DOHH2 (cell line): ENCODE measurements around the gene SIAH2.

Source experiments
- H3F3A ChIP-seq: fragments of 200-600 bp; sonication (generic), shearing (Covaris generic); 2 replicates; pipeline ENCODE4 v1.6.0; 2016; ENCODE audit warnings: antibody characterized with exemption, mild to moderate bottlenecking; ENCODE audit not compliant: control insufficient read depth, insufficient read depth
- H3K27ac ChIP-seq: fragments of 200-600 bp; sonication (generic); 2 replicates; pipeline ENCODE4 v1.5.1; 2014; ENCODE audit warnings: low read depth, mild to moderate bottlenecking, low read length, moderate library complexity
- H3K27me3 ChIP-seq: fragments of 200-600 bp; sonication (generic); 2 replicates; pipeline ENCODE4 v1.6.1; 2014; ENCODE audit warnings: mild to moderate bottlenecking, low read length, mixed read lengths; ENCODE audit not compliant: control insufficient read depth
- H3K36me3 ChIP-seq: fragments of 200-600 bp; sonication (generic); 2 replicates; pipeline ENCODE4 v1.6.1; 2014; ENCODE audit warnings: mild to moderate bottlenecking, low read length, moderate library complexity, mixed read lengths; ENCODE audit not compliant: control insufficient read depth
- H3K4me1 ChIP-seq: fragments of 200-600 bp; sonication (generic); 2 replicates; pipeline ENCODE4 v1.6.1; 2014; ENCODE audit warnings: mild to moderate bottlenecking, low read length, mixed read lengths; ENCODE audit not compliant: control insufficient read depth
- H3K4me2 ChIP-seq: fragments of 200-600 bp; sonication (generic); 2 replicates; pipeline ENCODE4 v1.6.0; 2014; ENCODE audit warnings: mild to moderate bottlenecking, low read length, moderate library complexity
- H3K4me3 ChIP-seq: fragments of 200-600 bp; sonication (generic); 2 replicates; pipeline ENCODE4 v1.5.1; 2014; ENCODE audit warnings: mild to moderate bottlenecking, low read length, mixed read lengths
- H3K79me2 ChIP-seq: fragments of 200-600 bp; sonication (generic); 2 replicates; pipeline ENCODE4 v1.6.1; 2014; ENCODE audit warnings: mild to moderate bottlenecking, low read length, mixed read lengths; ENCODE audit not compliant: control insufficient read depth
- H3K9me2 ChIP-seq: fragments of 200-600 bp; sonication (generic); replicated peaks from 2 replicates; pipeline ENCODE4 v1.6.1; 2014; ENCODE audit warnings: mild to moderate bottlenecking, low read length, mixed read lengths; ENCODE audit not compliant: control insufficient read depth
- H3K9me3 ChIP-seq: fragments of 200-600 bp; sonication (generic); 2 replicates; pipeline ENCODE4 v1.6.1; 2014; ENCODE audit warnings: antibody characterized with exemption, low read length, mixed read lengths; ENCODE audit not compliant: control insufficient read depth, insufficient read depth
- H4K20me1 ChIP-seq: fragments of 200-600 bp; sonication (generic); 2 replicates; pipeline ENCODE4 v1.6.0; 2014; ENCODE audit warnings: low read depth, mild to moderate bottlenecking, antibody characterized with exemption, low read length, moderate library complexity; ENCODE audit not compliant: control insufficient read depth, insufficient read depth
- EZH2phosphoT487 ChIP-seq: fragments of 200-600 bp; sonication (generic); IDR thresholded peaks from 2 replicates; pipeline ENCODE4 v1.6.1; 2017; ENCODE audit warnings: borderline replicate concordance, mild to moderate bottlenecking, antibody characterized with exemption, low read length, moderate library complexity, mixed read lengths
- TF ChIP-seq, protein P1 (sequence below): fragments of 200-600 bp; sonication (generic); IDR thresholded peaks from one replicate; pipeline ENCODE4 v1.5.1; 2014; ENCODE audit warnings: antibody characterized with exemption, mild to moderate bottlenecking, low read depth, low read length; ENCODE audit not compliant: poor library complexity, severe bottlenecking

SIAH2 gene

DNA sequence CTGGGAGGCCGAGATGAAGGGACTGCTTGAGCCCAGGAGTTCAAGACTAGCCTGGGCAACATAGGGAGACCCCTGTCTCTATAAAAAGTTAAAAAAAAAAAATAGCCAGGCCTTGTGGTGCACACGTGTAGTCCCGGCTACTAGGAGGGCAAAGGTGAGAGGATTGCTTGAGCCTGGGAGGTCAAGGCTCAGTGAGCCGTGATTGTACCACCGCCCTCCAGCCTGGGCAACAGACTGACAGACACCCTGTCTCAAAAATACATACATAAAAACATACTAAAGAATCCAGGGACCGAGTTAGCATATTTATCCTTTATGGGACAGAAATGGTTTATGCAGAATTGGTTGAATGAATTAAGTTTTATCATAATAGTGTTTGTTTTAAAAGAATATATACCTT lies 13.7 kb downstream of the SIAH2 start:
- no peak overlapping the region for H3K4me2 ChIP-seq
- H3K79me2 ChIP-seq = no peaks in the 10 kb centered on the region; the same call in none of the 2 replicates
- no peaks in the 10 kb centered on the region for H3K9me3 ChIP-seq
- H3K9me2 ChIP-seq = no peaks in the 10 kb centered on the region
- H3F3A ChIP-seq = no peaks in the 10 kb centered on the region; the same call in 1 of the 2 replicates
- no peak for TF ChIP-seq EZH2phosphoT487
- no peak overlapping the region for H3K4me3 ChIP-seq
- H3K27me3 ChIP-seq = peaks cover 7% of the 10 kb centered on the region
- no peaks in the 10 kb centered on the region for H3K36me3 ChIP-seq
- H3K4me1 ChIP-seq = peaks cover 7% of the 10 kb centered on the region
- H3K27ac ChIP-seq = no peak overlapping the region
- no peaks in the 10 kb centered on the region for H4K20me1 ChIP-seq

DNA sequence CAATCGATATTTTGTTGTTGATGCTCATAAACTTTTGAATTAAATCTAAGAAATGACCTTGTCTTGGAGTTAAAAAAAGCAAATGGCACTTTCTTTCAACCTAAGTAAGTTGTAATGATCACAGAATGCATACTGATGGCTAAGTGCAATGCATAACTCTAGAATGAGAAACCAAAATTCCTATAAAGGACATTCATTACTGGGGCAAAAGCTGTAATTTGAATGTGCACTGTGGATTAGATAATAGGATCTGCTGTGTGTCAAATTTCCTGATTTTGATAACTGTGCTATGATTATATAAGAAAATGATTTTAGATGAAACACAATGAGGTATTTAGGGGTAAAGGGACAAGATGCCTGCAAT lies 14.3 kb downstream of the SIAH2 start:
- H3K79me2 ChIP-seq = no peaks in the 10 kb centered on the region; the same call in none of the 2 replicates
- no peaks in the 10 kb centered on the region for H3K36me3 ChIP-seq
- no peaks in the 10 kb centered on the region for H4K20me1 ChIP-seq
- H3K9me3 ChIP-seq = no peaks in the 10 kb centered on the region
- peaks cover 13% of the 10 kb centered on the region for H3K4me1 ChIP-seq
- H3K27me3 ChIP-seq = peaks cover 7% of the 10 kb centered on the region
- no peak overlapping the region for H3K4me3 ChIP-seq
- no peaks in the 10 kb centered on the region for H3K9me2 ChIP-seq
- TF ChIP-seq, protein P1, sequence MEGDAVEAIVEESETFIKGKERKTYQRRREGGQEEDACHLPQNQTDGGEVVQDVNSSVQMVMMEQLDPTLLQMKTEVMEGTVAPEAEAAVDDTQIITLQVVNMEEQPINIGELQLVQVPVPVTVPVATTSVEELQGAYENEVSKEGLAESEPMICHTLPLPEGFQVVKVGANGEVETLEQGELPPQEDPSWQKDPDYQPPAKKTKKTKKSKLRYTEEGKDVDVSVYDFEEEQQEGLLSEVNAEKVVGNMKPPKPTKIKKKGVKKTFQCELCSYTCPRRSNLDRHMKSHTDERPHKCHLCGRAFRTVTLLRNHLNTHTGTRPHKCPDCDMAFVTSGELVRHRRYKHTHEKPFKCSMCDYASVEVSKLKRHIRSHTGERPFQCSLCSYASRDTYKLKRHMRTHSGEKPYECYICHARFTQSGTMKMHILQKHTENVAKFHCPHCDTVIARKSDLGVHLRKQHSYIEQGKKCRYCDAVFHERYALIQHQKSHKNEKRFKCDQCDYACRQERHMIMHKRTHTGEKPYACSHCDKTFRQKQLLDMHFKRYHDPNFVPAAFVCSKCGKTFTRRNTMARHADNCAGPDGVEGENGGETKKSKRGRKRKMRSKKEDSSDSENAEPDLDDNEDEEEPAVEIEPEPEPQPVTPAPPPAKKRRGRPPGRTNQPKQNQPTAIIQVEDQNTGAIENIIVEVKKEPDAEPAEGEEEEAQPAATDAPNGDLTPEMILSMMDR = no peak
- no peak for TF ChIP-seq EZH2phosphoT487
- H3F3A ChIP-seq = no peaks in the 10 kb centered on the region; the same call in 1 of the 2 replicates
- no peak overlapping the region for H3K4me2 ChIP-seq
- no peak overlapping the region for H3K27ac ChIP-seq

DNA sequence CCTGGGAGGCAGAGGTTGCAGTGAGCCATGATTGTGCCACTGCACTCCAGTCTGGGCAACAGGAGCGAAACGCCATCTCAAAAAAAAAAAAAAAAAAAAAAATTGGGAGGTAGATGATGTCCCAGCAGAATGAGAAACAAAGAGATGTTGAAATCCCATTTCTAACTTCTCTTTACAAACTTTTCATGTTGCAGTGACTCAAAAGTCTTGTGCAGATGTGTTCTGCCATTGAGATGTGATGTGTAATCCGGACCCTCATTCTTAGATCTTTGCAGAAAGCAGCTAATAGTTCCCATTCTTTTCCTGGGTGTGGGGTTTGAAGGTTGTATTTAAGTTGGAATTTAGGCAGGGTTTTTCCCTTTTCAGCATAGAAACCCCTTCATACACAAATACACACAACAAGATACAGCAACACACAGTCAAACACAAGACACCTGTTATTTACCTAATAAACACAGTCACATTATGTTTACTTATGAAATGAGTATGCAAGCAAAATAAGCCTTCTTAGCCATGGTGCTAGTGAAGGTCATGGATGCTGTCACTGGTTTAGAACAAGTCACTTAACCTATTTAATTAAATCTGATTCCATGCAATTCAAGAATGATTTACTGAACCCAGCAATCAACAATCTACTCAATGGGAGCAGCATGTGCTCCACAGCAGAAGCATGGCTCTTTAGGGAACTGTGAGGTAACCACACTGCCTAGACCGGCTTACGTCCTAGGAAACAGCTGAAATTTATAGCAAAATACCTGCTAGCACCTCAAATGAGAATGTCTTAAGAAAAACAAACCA lies 14.9 kb downstream of the SIAH2 start:
- peaks cover 6% of the 10 kb centered on the region; the same call in 1 of the 2 replicates for H4K20me1 ChIP-seq
- H3K27ac ChIP-seq = no peak overlapping the region
- H3K79me2 ChIP-seq = no peaks in the 10 kb centered on the region; the same call in none of the 2 replicates
- no peak for TF ChIP-seq EZH2phosphoT487
- TF ChIP-seq, protein P1 = no peak
- peaks cover 7% of the 10 kb centered on the region for H3K27me3 ChIP-seq
- no peaks in the 10 kb centered on the region; the same call in 1 of the 2 replicates for H3F3A ChIP-seq
- H3K4me3 ChIP-seq = no peak overlapping the region
- no peaks in the 10 kb centered on the region for H3K9me3 ChIP-seq
- H3K9me2 ChIP-seq = no peaks in the 10 kb centered on the region
- H3K4me2 ChIP-seq = no peak overlapping the region
- no peaks in the 10 kb centered on the region for H3K36me3 ChIP-seq
- H3K4me1 ChIP-seq = peaks cover 15% of the 10 kb centered on the region
